ENCODE data around the gene NKX2-1.

Gene NKX2-1

DNA sequence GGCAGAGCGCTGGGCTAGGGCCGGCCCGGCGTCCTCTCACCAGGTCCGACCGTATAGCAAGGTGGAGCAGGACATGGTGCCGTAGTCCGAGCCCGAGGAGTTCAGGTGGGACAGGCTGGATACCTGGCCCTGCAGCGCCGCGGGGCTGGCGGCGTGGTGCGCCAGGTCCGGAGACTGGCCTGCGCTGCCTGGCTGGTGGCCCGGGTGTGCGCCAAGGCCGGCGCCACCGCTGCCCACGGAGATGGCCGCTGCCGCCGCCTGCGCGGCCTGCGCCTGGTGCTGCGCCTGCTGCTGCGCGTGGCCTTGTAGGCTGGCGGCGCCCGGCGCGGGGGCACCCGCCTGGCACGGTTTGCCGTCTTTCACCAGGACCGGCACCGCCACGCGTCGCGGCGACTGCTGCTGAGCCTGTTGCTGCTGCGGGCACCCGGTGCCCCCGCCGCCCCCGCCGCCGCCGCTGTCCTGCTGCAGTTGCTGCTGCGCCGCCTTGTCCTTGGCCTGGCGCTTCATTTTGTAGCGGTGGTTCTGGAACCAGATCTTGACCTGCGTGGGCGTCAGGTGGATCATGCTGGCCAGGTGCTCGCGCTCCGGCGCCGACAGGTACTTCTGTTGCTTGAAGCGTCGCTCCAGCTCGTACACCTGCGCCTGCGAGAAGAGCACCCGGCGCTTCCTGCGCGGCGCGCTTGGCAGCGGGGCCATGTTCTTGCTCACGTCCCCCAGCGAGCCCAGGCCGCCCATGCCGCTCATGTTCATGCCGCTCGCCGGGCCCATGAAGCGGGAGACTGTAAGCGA, 2.6 kb downstream of the NKX2-1 start:
- DNase-seq = no peak

DNA sequence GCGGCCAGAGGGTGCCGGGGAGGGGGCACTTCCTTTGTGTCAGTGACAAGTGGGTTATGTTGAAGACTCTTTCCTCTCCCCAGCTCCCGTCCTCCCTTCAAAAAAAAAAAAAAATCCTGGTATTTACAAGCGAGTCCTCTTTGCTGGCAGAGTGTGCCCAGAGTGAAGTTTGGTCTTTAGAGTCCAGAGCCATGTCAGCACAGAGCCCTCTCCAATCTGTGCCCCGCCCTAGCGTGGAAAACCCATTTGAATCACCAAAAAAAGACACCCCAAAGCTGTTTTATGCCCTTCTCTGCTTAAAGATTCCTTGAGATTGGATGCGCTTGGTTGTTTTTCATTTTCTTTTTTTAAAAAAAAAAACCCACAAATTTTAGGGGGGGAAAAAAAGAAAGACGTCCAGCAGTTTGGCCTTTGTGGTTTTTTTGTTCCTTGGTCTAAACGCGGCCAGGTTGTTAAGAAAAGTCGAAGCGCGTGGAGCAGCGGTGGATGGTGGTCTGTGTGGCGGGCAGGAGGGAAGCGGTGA, 3.3 kb downstream of the NKX2-1 start:
- DNase-seq = no peak

DNA sequence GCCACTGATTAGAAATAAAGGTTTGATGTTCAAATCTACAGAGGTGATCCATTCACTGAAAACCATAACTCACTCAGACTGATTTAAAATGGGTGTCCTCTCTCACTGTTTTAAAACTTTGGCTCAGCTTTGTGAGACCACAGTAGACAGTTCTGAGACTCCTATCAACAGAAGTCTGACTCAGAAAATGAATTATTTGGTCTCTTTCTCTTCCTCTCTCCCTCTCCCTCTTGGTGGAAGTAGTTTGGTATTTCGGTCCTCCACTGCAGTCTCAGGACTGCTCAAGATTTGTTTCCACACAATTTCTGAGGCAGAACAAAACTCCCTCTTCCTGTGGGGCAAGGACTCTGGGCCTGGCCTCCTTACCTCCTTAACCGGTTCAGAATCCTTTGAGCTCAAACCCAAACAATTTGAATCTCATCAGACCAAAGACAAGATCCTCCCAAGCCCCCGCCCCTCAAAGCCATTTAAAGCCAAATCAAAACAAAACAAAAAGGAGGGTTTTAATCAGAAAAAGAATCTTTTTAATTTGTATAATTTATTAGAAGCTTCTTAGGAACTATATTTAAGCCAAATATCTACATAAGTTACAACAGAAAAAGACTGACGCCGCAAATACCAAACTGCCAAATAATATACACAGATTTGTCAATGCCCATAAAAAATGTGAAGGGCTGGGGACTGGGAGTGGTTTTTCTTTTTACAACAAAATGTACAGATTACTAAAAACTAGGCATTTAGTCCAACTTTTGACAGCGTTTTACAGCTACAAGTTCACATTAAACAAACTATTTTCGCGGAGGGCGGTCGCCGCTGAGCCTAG, 3.9 kb downstream of the NKX2-1 start:
- peak; percentile 27 for DNase-seq

DNA sequence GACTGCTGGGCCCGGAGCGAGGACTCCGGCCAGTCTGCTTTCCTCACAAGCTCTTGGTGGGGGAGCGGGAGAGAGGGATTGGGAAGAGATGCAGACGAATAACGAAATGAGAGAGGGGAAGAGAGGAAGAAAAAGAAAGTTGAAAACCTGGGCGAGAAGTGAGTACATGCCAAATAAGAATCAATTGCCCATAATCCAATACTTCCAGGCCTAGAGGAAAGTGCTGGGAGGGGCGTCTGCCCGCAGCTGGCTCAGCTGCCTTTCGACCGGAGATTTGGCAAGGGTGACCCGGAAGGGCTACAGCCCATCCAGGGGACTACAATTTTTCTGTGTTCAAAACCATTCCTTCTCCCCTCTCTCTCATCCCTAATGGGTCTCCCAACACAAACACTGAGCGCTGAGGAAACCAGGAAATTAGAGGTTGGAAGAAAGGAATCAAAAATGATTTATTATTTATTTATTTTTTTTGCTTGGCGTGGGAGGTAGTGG, 4.9 kb downstream of the NKX2-1 start:
- DNase-seq = no peak

DNA sequence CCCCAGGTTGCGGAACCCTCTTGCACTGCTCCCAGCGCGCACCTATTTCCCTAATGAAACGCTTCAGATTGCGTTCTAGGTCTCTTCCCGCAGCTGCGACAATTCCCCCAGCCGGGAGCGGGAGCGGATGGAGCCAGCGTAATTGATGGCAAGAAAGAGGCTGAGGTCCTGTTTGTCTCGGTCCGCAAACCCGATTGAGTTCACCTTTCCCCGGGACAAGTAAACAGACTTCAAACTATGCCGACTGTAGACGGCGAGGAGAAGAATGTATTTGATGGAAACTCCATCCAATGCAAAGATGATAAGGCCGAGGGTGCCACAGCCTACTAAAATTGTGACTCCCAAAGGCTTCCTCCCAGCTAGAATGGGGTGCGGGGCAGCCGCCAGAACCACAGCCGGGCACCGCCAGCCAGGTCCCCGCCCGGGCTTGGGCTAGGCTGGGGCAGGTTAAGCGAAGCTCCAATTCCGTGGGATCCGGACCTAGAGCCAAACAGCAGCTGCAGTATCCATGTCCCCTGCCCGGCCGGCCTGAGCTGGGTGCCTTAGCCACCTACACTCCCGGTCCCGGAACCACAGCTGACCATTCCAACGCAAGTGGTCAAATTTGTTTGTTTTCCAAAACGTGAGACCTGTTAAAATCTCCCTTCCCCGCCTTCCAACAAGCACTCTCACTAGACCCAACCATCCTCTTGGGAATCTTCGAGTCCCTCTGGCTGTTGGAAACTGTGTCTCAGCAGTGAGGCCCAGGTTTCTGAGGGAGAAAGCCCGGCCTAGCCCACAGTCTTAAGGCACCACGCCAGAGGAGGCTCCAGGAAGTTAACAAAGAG, 5.5 kb downstream of the NKX2-1 start:
- no peak for DNase-seq

DNA sequence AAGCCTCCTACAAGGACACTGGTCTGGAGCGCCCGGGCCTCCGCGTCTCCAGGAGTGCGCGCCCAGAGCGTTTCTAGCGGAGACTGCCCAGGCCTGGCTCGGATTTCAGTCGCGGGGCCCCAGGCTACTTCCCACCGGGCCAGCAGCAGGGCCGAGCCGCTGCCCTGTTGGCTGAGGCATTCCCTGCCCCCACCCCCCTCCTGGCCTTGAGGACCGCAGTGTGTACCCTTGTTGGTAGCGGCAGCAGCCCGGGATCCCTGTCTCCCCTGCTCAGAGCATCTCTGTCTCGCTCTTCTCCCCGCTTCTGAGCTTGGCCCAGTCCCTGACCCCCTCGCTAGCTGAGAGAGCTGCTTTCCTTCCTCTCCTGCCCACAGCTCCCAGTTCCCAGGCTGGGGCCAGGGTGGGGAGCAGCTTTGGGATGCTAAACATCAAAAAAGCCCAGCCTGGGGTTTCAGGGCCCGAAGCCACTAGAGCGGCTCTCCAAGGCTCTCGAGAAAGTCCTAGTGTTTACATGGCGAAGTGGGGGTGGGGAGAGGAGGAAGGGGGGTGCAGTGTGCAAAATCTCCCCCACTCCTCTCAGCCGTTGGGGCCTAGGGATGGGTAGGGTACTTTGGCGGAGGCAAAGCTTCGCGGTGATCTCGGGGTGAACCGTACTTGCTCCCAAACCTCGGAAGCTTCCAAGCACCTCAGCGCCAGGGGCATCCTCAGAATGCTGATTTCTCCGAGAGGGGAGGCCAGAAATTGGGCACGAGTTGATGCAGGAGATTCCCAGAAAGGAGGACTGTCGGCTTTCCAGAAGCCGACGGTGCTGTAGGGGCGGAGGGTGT, 6.4 kb downstream of the NKX2-1 start:
- DNase-seq = no peak

DNA sequence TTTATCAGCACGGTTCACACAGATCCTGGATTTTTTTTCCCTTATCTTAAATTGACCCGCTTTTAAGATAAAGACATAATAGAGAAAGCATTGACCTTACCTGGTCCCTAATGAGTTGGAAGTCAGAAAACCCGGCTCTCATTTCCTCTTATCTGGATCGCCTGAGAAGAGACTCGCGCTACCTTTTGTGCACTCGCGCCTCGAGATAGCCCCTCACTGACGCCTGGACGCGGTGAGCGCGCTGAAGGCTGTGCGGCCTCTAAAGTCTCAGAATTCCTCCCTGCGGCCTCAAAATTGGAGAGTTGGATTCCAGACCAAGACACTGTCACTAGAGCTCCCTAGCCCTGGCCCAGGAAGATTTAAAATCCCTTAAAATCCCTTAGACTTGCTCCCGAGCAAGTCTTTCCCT, 7.0 kb downstream of the NKX2-1 start:
- DNase-seq = no peak

DNA sequence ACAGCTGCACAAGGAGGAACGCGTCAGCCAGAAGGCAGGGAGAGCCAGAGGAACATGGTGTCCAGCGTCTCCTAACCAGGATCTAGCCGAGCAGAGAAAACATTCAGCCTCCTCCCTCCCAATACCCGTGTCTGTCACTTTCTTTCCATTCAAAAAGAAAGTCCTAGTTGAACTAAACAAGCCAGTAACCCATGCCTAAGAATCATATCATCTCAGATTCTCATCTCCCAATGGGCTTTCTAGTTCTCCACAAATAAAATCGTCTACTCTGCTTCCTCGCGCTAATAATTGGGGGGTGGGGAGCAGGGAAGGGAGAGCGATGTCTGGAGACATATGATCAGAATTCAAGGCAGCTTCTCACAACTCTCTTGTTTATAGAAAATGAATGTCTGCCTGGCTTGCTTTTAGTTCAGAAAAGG, 7.4 kb downstream of the NKX2-1 start:
- no peak for DNase-seq

DNA sequence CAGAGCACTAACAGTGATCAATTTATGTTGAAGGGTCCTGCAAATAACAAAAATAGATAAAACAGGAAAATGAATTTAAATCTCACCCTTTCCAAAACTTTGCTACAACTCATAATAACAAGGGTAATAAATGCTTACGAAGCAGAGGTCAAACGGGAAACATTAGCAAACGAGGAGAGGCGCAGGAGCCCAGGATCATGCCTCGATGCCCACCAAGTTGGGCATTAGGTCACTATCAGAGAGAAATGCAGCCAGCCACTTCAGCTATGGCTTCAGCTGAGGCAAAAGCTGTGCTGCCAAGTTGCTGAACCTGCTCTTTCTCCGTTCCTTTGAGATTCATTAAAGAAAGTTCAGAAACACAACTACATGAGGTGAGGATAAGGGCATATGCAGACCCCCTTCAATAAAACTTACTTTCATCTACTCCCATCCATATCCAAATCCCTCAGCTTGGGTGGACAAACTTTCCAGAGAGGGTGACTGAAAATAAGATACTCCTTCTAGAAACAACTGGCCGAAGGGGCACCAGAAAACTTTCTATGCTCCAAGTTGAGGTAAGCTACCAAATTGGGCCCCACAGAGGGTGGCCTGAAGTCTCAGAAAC, 7.9 kb downstream of the NKX2-1 start:
- no peak for DNase-seq

DNA sequence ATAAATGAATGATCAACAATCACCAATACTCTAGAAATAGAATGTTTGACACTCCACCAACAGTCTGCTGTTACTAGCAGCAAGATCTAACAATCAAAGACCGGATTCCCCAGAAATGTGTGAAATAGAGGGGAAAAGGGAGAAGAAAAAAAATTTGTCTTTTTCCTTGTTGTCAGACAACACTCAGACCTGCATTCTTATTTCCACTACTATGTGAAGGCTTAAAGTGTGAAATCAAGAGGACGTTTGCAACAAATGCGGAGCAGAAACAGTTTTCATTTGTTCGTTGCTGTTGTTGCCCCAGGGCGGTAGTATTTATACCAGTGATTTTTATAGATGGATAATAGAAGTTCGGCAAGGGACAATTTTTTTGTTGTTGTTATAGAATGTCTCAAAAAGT, 9.2 kb downstream of the NKX2-1 start:
- no peak for DNase-seq

DNA sequence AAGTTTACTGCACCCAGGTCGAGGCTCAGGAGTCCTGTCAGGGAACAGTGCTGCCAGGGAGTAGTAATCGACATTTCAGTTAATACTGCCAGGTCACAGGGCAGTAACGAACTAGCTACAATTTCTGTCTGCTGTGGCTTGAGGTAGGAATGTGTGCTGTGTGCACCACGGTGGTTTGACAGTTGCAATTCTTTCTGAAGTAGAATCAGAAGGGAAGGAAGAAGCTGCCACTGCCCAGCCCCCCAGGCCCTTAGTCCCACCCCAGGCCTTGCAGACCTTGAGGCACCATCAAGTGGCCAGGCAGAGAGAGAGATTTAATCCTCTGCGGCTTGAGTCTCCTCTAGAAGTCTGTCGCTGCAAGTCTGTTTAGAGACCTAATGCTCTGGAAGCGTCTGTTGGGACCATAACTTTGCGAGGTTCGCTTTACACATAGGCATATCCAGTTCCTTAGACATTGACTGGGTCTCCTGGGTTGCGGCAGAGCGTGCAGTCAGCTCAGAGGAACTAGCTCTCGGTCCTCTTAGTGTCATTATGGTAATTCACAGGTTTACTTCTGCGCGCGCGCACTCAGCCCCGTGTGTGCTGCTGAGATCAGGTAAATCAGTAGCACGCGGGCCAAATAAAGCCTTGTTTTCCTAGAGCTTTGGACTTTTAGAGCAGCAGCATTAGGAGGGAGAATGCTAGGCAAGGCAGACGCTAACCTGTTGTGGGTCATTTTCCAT, 9.8 kb downstream of the NKX2-1 start:
- DNase-seq = peak; percentile 27

DNA sequence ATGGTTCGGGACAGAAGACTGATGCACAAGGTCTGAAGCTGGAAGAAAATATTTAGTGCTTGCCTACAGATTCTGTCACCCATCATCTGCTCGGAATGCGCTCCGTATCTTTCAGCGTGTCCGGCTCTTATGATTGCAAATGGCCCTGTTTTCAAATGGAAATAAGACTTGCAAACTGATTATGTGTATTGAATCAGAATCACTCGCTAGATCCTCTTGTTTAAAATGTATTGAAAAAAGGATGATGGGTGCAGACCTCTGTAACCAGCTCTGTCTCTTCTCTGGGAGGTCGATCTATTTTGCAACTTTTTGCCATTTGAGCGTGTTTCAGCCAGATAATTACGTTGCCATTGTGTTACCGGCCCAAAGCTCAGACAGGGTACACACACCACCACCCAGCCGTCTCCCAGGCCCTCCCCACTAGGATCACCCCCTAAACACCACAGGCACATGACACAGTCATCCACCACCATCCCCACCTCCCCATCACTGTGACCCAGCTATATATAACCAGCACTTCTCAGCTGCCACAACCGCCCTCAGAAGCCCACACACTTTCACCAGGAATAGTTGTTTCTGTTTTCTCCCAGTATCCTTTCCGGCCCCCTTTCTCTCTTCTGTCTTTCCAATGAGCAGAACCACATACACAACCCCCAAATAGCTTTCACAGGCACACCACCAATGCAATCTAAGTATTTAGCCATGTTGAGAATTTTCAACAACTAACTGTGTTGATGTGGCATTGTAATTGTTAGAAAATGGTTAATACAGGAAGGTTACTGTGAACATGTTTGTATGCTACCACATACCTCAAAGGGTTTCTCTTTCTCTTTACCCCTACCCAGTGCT, 10.7 kb downstream of the NKX2-1 start:
- DNase-seq = no peak

DNA sequence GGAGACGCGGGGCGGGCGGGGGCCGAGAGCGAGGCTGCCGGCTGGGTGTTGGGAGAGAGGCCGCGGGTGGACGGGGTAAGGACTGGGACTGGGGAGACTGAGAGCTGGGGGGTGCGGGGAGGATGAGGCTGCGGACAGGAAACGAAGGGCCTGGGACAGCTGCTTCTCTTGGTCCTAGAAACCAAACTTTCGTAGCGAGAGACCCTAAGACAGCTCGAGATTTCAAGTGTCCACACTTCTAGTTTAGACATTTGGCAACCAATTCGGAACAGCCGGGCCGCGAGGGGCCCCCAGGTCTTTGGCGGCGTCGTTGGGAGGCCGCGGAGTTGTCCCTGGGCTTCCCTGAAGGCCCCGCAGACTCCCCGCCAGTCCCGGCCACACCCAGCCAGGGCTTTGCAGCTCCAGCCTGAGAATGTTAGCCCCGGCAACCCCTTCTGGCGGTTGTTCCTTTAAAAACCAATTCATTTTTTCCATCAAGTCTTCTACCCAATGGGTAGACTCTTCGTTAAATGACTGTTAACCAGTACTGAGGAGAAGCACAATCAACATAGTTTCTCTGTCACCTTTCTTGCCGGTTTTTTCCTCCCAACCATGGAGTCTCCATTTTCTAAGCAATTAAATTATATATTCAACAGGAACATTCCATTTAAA, 11.5 kb downstream of the NKX2-1 start:
- no peak for DNase-seq

DNA sequence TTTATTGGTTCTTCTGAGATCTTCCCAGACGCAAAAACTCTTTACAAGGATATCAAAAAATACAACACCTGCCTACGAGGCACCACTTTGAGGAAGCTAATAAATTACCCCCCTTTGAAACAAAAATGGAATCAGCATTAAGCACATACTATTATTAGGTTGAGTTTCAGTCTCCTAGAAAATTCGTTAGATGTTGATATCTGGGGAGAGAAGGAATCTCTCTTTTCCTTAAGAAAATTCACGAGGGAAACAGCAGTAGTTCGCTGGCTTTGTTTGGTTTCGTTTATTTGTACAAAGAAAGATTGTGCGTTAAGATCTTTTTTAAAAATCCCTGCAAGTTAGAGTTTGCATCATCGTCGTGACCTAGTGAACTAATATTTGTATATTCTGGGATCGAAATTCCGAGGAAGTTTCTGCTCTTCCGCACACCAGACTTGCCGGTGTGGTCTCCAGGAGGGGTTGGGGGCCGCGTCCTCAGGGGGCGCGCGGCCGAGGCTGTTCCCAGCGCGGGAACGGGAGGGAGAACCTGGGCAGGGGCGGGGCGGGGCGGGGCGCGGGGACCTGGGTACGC, 12.1 kb downstream of the NKX2-1 start:
- DNase-seq = no peak

DNA sequence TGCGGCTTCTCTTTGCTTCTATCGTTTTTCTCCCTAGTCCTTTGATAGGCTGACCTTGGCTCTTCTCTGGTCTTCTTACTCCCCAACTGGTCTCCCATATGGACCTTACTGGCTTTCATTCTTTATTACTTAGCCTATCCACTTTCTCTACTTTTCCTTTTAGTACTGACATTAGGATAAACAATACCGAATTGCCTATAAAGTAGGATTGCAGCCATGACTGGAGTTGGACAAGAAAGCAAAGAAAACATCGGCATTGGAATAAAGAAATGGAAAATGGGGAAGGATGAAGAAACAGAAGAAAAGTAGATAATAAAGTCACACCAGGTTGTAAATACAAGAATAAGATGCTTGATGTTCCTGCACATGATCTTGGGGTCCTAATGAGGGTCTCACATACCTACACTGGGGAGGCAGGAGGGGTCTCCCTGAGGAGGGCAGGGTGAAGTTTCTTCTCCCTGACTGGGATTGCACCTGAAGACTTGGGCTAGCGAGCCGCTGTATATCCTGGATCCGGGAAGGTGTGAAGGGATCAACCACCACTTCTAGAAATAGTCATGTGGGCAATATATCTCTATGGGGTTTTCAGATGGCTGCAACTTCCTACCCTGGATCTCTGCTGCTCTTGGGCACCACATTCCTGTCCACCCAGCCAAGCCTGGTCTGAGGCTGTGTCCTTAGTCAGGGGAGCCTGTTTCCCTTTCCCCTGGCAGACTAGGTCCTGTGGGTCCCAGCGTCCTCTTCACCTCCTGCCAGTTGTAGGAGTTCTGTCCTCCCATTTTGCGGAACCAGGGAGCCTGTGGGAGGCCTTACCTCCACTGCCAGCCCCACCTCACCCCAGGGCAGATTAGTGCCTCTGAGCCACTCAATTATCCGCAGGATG, 13.1 kb downstream of the NKX2-1 start:
- DNase-seq = no peak

DNA sequence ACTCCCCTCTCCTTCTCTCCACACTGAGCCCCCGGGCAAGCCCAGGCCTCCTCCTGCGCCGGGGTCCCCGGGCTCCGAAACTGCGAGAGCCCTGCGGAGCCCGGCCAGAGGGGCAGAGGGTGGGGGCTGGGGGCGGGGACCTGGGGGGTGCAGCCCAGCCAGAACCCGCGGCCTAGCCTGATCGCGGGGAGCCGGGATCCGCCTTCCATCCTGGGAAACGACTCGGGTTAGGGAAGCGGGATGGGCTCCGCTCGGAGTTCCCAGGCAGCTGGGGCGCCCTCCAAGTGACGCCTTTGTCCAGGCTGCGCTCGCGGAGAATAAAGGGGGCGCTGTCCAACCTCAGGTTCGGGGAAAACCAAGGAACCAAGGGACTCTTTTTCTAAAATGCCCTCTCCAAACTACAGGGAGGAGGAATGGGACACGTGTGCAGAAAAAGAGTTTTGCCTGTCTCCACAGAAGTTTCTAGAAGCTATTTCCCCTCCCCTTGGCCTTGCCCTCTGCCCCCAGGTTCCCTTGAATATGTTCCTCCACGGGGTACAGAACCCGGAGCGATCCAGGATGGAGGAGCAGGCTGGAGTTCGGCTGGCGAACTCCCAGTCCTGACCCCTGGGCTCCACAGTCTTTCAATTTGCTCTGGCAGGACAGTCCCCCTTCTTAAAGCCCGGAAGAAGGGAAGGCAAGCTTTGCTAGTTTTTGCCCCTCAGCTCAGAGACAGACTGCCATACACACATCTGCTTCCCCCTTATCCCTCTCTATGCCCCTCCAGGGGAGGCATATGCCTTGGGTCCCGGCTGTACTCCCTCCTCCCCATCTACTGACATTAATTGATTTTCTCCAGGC, 13.9 kb downstream of the NKX2-1 start:
- no peak for DNase-seq

Data from MV-4-11 (cell line).